ENCODE measurements around the gene LRRC4B. TPM values are rescaled to one million over a fixed set of nuclear protein-coding genes. Genes with fewer than 3 reads are reported as not detected.

LRRC4B gene
- polyA plus RNA-seq, 10 donors = 5.8 to 12.1 (median 9.0) TPM

DNA sequence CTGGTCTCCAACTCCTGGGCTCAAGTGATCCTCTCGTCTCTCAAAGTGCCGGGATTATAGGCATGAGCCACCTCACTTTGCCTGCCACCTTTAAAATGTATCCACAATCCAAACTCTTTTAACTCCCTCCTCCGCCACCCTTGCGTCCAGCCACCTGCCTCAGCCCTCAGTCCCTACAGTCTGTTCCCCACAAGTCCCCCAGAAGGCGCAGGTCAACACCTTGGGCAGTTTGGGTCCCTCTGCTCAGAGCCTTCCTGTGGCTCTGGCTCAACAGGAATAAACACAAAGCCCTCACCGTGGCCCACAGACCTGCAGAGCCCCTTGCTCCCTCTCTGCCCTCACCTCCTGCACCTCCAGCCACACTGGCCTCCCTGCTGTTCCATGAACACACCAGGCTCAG, 99.4 kb downstream of the LRRC4B start:
- no peak for DNase-seq

DNA sequence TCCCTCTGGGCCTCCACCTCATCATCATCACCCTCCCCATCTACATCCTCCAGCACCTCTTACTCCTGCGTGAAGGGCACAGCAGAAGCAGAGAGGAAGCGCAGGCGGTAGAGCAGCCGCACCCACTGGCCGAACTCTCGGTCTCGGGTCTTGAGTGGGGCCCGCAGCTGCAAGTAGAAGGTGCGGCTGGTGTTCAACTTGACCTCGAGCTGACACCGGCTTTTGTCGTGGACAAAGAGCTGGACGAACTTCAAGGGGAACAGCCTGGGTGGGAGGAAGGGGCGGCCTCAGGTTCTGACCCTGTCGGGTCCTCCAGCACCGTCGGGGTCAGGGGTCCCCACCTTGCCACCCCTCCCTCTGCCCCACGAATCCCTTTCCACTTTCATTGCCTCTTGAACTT, 100.7 kb downstream of the LRRC4B start:
- no peak for DNase-seq

Other genes with a start within 250 kb of the LRRC4B start
- gene KCNC3, start 239.1 kb downstream of the LRRC4B start, polyA plus RNA-seq (ENCODE audit: insufficient read length in 10 of 10) = 1 to 10 TPM in 9 of 10 donors, under 1 TPM in 1; 0.98 to 1.7 (median 1.2) TPM
- 1 to 10 TPM in 3 of 10 donors, under 1 TPM in 7; 0.27 to 1.9 (median 0.60) TPM for gene NAPSA, start 202.8 kb downstream of the LRRC4B start, polyA plus RNA-seq (ENCODE audit: insufficient read length in 10 of 10)
- 10 to 100 TPM; 14.8 to 24.6 (median 18.7) TPM for gene NR1H2, start 192.0 kb downstream of the LRRC4B start, polyA plus RNA-seq (ENCODE audit: insufficient read length in 10 of 10)
- 10 to 100 TPM; 13.8 to 25.0 (median 17.2) TPM for gene POLD1, start 184.1 kb downstream of the LRRC4B start, polyA plus RNA-seq (ENCODE audit: insufficient read length in 10 of 10)
- 1 to 10 TPM in 1 of 10 donors, under 1 TPM in 9; 0.18 to 1.4 (median 0.60) TPM for gene SPIB, start 149.5 kb downstream of the LRRC4B start, polyA plus RNA-seq (ENCODE audit: insufficient read length in 10 of 10)
- gene MYBPC2, start 135.5 kb downstream of the LRRC4B start, polyA plus RNA-seq (ENCODE audit: insufficient read length in 10 of 10) = 100 to 1,000 TPM in 1 of 10 donors, 10 to 100 TPM in 9; 25.1 to 132 (median 42.4) TPM
- 100 to 1,000 TPM in 3 of 10 donors, 10 to 100 TPM in 7; 64.7 to 133 (median 91.9) TPM for gene EMC10, start 91.9 kb downstream of the LRRC4B start, polyA plus RNA-seq (ENCODE audit: insufficient read length in 10 of 10)
- 1 to 10 TPM; 3.4 to 6.1 (median 4.3) TPM for gene GARIN5A, start 91.6 kb downstream of the LRRC4B start, polyA plus RNA-seq (ENCODE audit: insufficient read length in 10 of 10)
- gene JOSD2, start 57.2 kb downstream of the LRRC4B start, polyA plus RNA-seq (ENCODE audit: insufficient read length in 10 of 10) = 10 to 100 TPM; 14.5 to 30.5 (median 19.1) TPM
- 1 to 10 TPM in 1 of 10 donors, under 1 TPM in 8, not detected in 1; 0.32 to 2.0 (median 0.52) TPM for gene ASPDH, start 54.5 kb downstream of the LRRC4B start, polyA plus RNA-seq (ENCODE audit: insufficient read length in 10 of 10)
- under 1 TPM in 4 of 10 donors, not detected in 6; 0.08 to 0.24 (median 0.11) TPM for gene SYT3, start 71.4 kb upstream of the LRRC4B start, polyA plus RNA-seq (ENCODE audit: insufficient read length in 10 of 10)
- gene C19orf81, start 81.0 kb upstream of the LRRC4B start, polyA plus RNA-seq (ENCODE audit: insufficient read length in 10 of 10) = 1 to 10 TPM in 7 of 10 donors, under 1 TPM in 3; 0.65 to 3.1 (median 1.3) TPM
- gene SHANK1, start 151.4 kb upstream of the LRRC4B start, polyA plus RNA-seq (ENCODE audit: insufficient read length in 10 of 10) = 10 to 100 TPM; 13.4 to 36.5 (median 27.3) TPM
- gene CLEC11A, start 154.9 kb upstream of the LRRC4B start, polyA plus RNA-seq (ENCODE audit: insufficient read length in 10 of 10) = 10 to 100 TPM; 17.4 to 47.6 (median 27.5) TPM
- not detected for gene GPR32, start 202.0 kb upstream of the LRRC4B start, polyA plus RNA-seq (ENCODE audit: insufficient read length in 10 of 10)
- under 1 TPM in 4 of 10 donors, not detected in 6; 0.13 to 0.24 (median 0.16) TPM for gene ACP4, start 222.0 kb upstream of the LRRC4B start, polyA plus RNA-seq (ENCODE audit: insufficient read length in 10 of 10)